Body of pancreas (tissue), 4 donors: Measurements from ENCODE around the gene TMEM167B. TPM values are rescaled to one million over a fixed set of nuclear protein-coding genes. Genes with fewer than 3 reads are reported as not detected.

Experiments used
- ATAC-seq: fragments of 150-250 bp; one replicate; pipeline ENCODE4 v1.9.1; 2016
- DNase-seq, 4 donors: peaks; one replicate each; pipeline ENCODE4 v3.0.0-alpha.2; 2019
- H3K27ac ChIP-seq, 4 donors: fragments of 200-600 bp; sonication (generic); 1 replicate in 3 of 4; 2 replicates in 1 of 4; pipeline versions ENCODE4 v1.5.1 to v1.6.1; 2016 to 2019; ENCODE audit warnings: mild to moderate bottlenecking in 1 of 4, mixed read lengths in 1 of 4, moderate library complexity in 1 of 4
- H3K27me3 ChIP-seq, 2 donors: fragments of 200-600 bp; sonication (generic); one replicate each; pipeline ENCODE4 v1.6.0; 2016; ENCODE audit warnings: mild to moderate bottlenecking in 1 of 2
- H3K36me3 ChIP-seq, 2 donors: fragments of 200-600 bp; sonication (generic); replicated peaks in 1 of 2; 2 replicates each; pipeline ENCODE4 v1.5.1; 2016; ENCODE audit warnings: low read depth in 2 of 2; ENCODE audit not compliant: insufficient read depth in 1 of 2
- H3K4me1 ChIP-seq: fragments of 200-600 bp; sonication (generic); one replicate; pipeline ENCODE4 v1.6.0; 2016
- H3K4me3 ChIP-seq, 2 donors: fragments of 200-600 bp; sonication (generic); 1 replicate in 1 of 2; 2 replicates in 1 of 2; pipeline ENCODE4 v1.5.1; 2016 to 2019
- H3K9me3 ChIP-seq, 3 donors: fragments of 200-600 bp; sonication (generic); 1 replicate in 2 of 3; 2 replicates in 1 of 3; pipeline ENCODE4 v1.5.1; 2016
- POLR2A ChIP-seq, 3 donors: fragments of 450-650 bp; IDR thresholded peaks; one replicate each; pipeline ENCODE4 v1.6.1; 2016; ENCODE audit warnings: antibody characterized with exemption in 3 of 3, mild to moderate bottlenecking in 2 of 3
- WGBS, 2 donors: methylation state at CpG; one replicate each; pipeline ENCODE4 v1.1.5; 2017; 5-methylcytosine and 5-hydroxymethylcytosine counted together
- intact Hi-C: fragments of 100-400 bp; cut with DNase I; formaldehyde crosslinking; loops from one replicate; pipeline ENCODE4 v1.15.1; 2023
- total RNA-seq, 2 donors: library from RNA; depleted of rRNA; stranded (reverse); fragments of >200 nt; gene quantifications; one replicate each; pipeline ENCODE4 v1.1.0, GENCODE V29; 2016
- TF ChIP-seq, protein P1 (sequence below), 7 experiments: fragments of 450-650 bp in 4 of 7; fragments of 200-600 bp in 3 of 7; sonication (generic) in 3 of 7; IDR thresholded peaks; one replicate each; pipeline ENCODE4 v1.5.1; 2016 to 2019; ENCODE audit warnings: antibody characterized with exemption in 7 of 7

The TMEM167B gene
- total RNA-seq, 2 donors from 2014 or later = 5.3 to 12.7 TPM

DNA sequence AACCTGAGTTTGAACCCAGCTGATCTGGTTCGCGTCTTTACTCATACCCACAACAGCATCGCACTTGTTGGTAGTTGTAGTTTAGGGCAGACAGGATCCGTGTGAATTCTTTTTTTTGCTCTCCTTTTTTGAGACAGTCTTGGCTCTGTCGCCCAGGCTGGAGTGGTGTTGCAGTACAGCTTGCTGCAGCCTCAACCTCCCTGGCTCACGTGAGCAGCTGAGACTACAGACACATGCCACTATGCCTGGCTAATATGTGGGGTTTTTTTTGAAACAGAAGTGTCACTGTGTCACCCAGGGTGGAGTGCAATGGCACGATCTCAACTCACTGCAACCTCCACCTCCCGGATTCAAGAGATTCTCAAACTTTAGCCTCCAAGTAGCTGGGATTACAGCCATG, 22.7 kb upstream of the TMEM167B start:
- Histone ChIP-seq H3K27ac (no peak overlapping the region), H3K9me3 (no peaks in the 10 kb centered on the region), H3K4me3 (no peak overlapping the region), H3K27me3 (no peaks in the 10 kb centered on the region), H3K4me1 (no peaks in the 10 kb centered on the region), H3K36me3 (peaks cover 0 to 7% of the 10 kb centered on the region in 2 donors)
- WGBS, 2 donors = 73 to 93% methylated on average over 7 to 8 of the region's 8 CpGs
- intact Hi-C loops = no loop called here
- no peak for ATAC-seq
- no peak for DNase-seq
- TF ChIP-seq POLR2A (IDR thresholded peaks at IDR 0.05) = no peak
- TF ChIP-seq, protein P1, sequence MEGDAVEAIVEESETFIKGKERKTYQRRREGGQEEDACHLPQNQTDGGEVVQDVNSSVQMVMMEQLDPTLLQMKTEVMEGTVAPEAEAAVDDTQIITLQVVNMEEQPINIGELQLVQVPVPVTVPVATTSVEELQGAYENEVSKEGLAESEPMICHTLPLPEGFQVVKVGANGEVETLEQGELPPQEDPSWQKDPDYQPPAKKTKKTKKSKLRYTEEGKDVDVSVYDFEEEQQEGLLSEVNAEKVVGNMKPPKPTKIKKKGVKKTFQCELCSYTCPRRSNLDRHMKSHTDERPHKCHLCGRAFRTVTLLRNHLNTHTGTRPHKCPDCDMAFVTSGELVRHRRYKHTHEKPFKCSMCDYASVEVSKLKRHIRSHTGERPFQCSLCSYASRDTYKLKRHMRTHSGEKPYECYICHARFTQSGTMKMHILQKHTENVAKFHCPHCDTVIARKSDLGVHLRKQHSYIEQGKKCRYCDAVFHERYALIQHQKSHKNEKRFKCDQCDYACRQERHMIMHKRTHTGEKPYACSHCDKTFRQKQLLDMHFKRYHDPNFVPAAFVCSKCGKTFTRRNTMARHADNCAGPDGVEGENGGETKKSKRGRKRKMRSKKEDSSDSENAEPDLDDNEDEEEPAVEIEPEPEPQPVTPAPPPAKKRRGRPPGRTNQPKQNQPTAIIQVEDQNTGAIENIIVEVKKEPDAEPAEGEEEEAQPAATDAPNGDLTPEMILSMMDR (IDR thresholded peaks at IDR 0.05) = no peak

DNA sequence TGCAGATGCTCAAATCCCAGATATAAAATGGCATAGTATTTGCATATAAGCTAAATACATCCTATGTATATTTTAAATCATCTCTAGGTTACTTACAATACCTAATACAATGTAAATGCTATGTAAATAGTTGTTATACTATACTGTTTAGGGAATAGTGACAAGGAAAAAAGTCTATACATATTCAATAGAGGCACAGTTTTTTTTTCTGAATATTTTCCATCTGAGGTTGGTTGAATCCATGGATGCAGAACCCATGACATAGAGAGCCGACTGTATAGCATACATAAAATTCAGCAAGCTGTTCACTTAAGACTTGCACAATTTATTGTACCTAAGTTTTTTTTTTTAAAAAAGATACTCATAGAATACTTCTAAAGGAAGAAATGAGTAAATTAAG, 21.3 kb upstream of the TMEM167B start:
- no peaks in the 10 kb centered on the region for H3K27me3 ChIP-seq
- H3K4me3 ChIP-seq = no peak overlapping the region
- no peak overlapping the region for H3K27ac ChIP-seq
- H3K36me3 ChIP-seq = peaks cover 0 to 6% of the 10 kb centered on the region in 2 donors
- no peak for TF ChIP-seq POLR2A (IDR thresholded peaks at IDR 0.05)
- TF ChIP-seq, protein P1 (IDR thresholded peaks at IDR 0.05) = no peak
- 67 to 77% methylated on average over 1 of the region's 1 CpG for WGBS, 2 donors
- DNase-seq (no peak), ATAC-seq (no peak)
- intact Hi-C loops = no loop called here
- H3K9me3 ChIP-seq = no peaks in the 10 kb centered on the region
- no peaks in the 10 kb centered on the region for H3K4me1 ChIP-seq

DNA sequence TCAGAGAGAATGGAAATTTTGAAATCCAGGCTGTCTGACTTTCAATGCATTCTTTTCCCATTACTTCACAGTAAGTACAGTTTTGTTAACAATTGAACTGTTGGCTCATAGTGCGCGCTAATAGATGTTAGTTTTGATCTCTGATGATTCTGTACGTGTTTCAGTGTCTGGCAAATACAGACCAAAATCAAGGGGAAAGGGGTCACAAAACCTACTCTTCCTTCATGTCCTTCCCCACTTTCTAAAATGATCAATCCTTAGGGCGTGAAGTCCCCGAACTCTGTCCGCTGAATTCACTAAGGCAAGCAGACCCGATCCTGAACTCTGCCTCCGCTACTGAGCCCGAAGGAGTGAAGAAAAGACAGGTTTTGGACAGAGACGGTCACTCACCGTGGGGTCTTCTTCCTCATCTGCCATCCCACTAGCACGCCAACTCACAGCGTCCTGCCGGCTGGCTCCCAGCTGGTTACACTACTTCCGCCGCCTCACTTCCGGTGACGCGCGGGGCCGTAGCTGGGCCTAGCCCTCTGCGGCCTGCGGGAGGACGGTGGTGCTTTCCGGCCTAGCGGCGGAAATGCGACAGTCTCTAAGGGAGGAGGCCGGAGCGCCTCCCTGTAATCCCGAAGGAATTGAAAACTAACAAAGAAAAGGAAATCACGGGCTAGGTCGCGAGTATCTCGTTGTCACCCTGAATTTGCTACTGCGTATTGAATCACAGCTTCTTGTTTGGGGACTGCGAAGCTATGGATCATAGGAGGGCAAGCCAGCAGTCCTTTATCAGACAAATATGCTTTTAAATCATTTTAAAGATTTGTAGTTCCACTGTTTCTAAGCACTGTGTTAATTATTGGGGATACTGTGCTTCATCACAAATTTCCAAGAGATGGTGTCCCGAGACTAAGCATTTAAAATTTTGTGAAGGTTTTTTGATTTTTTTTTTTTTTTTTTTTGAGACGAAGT, 14.8 kb upstream of the TMEM167B start, which contains the start of gene TAF13:
Gene TAF13 (minus strand): TSS at position 473 of the 960 bp plus-strand sequence. CDS start 56 bp downstream, at position 417.
- Histone ChIP-seq H3K4me3 (peak within 1 kb of the TSS in 1 of 2 donors; percentile 28), H3K4me1 (peaks cover 13% of the 10 kb centered on the region), H3K36me3 (no peaks in the 10 kb centered on the region), H3K27me3 (no peaks in the 10 kb centered on the region), H3K27ac (peak within 1 kb of the TSS; percentile 79 to 93 (median 86)), H3K9me3 (no peaks in the 10 kb centered on the region)
- whole genome bisulfite sequencing, 2 donors = 5 to 12% methylated on average over 20 to 39 of the region's 39 CpGs
- DNase-seq (peak; percentile 92 to 94 (median 94)), ATAC-seq (peak; percentile 100)
- intact Hi-C loops = no loop called here
- peak; percentile 81 to 96 (median 96) for TF ChIP-seq POLR2A (IDR thresholded peaks at IDR 0.05)
- TF ChIP-seq, protein P1 (IDR thresholded peaks at IDR 0.05) = peak in 6 of 7 experiments; percentile 7 to 67 (median 64)

DNA sequence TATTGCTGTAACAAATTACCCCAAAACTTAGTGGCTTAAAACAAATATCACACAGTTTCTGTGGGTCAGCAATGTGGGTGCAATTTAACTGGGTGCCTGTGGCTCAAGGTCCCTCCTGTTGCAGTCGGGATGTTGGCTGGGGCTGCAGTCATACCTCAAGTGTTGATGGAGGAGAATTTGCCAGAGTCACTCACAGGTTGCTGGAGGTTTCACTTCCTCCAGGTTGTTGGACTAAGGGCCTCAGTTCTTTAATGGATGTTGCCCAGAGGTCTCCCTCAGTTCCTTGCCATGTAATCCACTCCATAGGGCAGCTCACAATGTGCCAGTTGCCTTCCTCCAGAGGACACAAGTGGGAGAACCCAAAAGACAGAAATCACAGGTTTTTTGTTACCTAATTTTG, 12.2 kb upstream of the TMEM167B start:
- Histone ChIP-seq H3K27ac (no peak overlapping the region), H3K27me3 (no peaks in the 10 kb centered on the region), H3K9me3 (no peaks in the 10 kb centered on the region), H3K36me3 (no peaks in the 10 kb centered on the region), H3K4me1 (peaks cover 13% of the 10 kb centered on the region), H3K4me3 (no peak overlapping the region)
- intact Hi-C loops = no loop called here
- 60 to 67% methylated on average over 1 of the region's 1 CpG for WGBS, 2 donors
- DNase-seq (no peak), ATAC-seq (no peak)
- TF ChIP-seq, protein P1 (IDR thresholded peaks at IDR 0.05) = no peak
- no peak for TF ChIP-seq POLR2A (IDR thresholded peaks at IDR 0.05)
